GM12878 (cell line): ENCODE data around the gene CACNA1S. TPM values are rescaled to one million over a fixed set of nuclear protein-coding genes. Genes with fewer than 3 reads are reported as not detected.

Experiments used
- ATAC-seq: fragments of 200-7000 bp; cut with Tn5 transposase; 3 replicates; pipeline ENCODE4 v1.9.1; 2020; ENCODE audit warnings: mild to moderate bottlenecking, moderate library complexity
- BruUV-seq: library from RNA; stranded (reverse); fragments of 400-500 nt; replicated peaks from 2 replicates; lab custom pipeline; 2021; lab: Mats Ljungman, UMichigan
- CTCF ChIA-PET: fragments of 300-600 bp; sonication (Branson Sonifier 250); formaldehyde crosslinking; extraction: SDS; loops from one replicate; lab custom pipeline; 2021; ENCODE audit warnings: inconsistent platforms; lab: Yijun Ruan, JAX
- POLR2A ChIA-PET: fragments of 350-600 bp; formaldehyde crosslinking; extraction: SDS; loops from one replicate; lab custom pipeline; 2021; ENCODE audit warnings: inconsistent platforms; lab: Charles Lee
- RAD21 ChIA-PET: fragments of 300-600 bp; sonication (Branson Sonifier 250); formaldehyde crosslinking; loops from one replicate; lab custom pipeline; 2023; ENCODE audit warnings: antibody characterized with exemption; ENCODE audit not compliant: unreplicated experiment; lab: Charles Lee
- SMC1A ChIA-PET: fragments of 300-600 bp; sonication (Branson Sonifier 250); formaldehyde crosslinking; loops from one replicate; lab custom pipeline; 2023; ENCODE audit not compliant: unreplicated experiment, uncharacterized antibody; lab: Charles Lee
- DNase-seq: peaks from one replicate; pipeline ENCODE4 v3.0.0-alpha.2; 2011; ENCODE audit warnings: low read depth, low spot score
- FAIRE-seq: peaks from 3 replicates; lab custom pipeline; 2011; peaks lifted over from hg19 to GRCh38; lab: Jason Lieb, UNC
- H2AFZ ChIP-seq: 2 replicates; pipeline ENCODE4 v1.6.0; 2011; ENCODE audit warnings: low read depth, low read length, control low read depth; ENCODE audit not compliant: control insufficient read depth
- H3K27ac ChIP-seq: 2 replicates; pipeline ENCODE4 v1.5.1; 2011; ENCODE audit warnings: control low read depth; ENCODE audit not compliant: control insufficient read depth, insufficient read depth
- H3K27me3 ChIP-seq, 2 experiments: replicated peaks in 1 of 2; 2 replicates each; pipeline versions ENCODE4 v1.6.0 to v1.6.1; 2011; ENCODE audit warnings: low read length in 1 of 2; ENCODE audit not compliant: control insufficient read depth in 2 of 2, insufficient read depth in 2 of 2
- H3K36me3 ChIP-seq, 2 experiments: 2 replicates each; pipeline ENCODE4 v1.5.1; 2011; ENCODE audit warnings: low read length in 1 of 2; ENCODE audit not compliant: control insufficient read depth in 2 of 2, insufficient read depth in 2 of 2
- H3K4me1 ChIP-seq: 2 replicates; pipeline ENCODE4 v1.6.1; 2011; ENCODE audit warnings: mild to moderate bottlenecking, low read length, moderate library complexity, mixed read lengths; ENCODE audit not compliant: control insufficient read depth, insufficient read depth
- H3K4me2 ChIP-seq: 2 replicates; pipeline ENCODE4 v1.6.0; 2011; ENCODE audit warnings: control low read depth; ENCODE audit not compliant: control insufficient read depth, insufficient read depth
- H3K4me3 ChIP-seq: fragments of 200-600 bp; sonication (generic); 2 replicates; pipeline ENCODE4 v1.5.1; 2016
- H3K79me2 ChIP-seq: 2 replicates; pipeline ENCODE4 v1.6.0; 2011; ENCODE audit warnings: low read length; ENCODE audit not compliant: control insufficient read depth, insufficient read depth
- H3K9ac ChIP-seq: 2 replicates; pipeline ENCODE4 v1.8.0; 2011; ENCODE audit warnings: low read length, control low read depth, mixed read lengths; ENCODE audit not compliant: control insufficient read depth, insufficient read depth
- H3K9me3 ChIP-seq: replicated peaks from 3 replicates; pipeline ENCODE4 v1.5.1; 2011; ENCODE audit warnings: mild to moderate bottlenecking, low read length; ENCODE audit not compliant: control insufficient read depth, insufficient read depth
- H4K20me1 ChIP-seq: 2 replicates; pipeline ENCODE4 v1.6.0; 2011; ENCODE audit not compliant: control insufficient read depth, insufficient read depth
- BMI1 ChIP-seq: fragments of 450-650 bp; IDR thresholded peaks from 2 replicates; pipeline ENCODE4 v1.6.1; 2016; ENCODE audit warnings: mild to moderate bottlenecking, moderate library complexity, borderline replicate concordance
- JUNB ChIP-seq: IDR thresholded peaks from 2 replicates; pipeline ENCODE4 v1.6.1; 2016; ENCODE audit warnings: antibody characterized with exemption, mild to moderate bottlenecking
- MEF2B ChIP-seq: fragments of 450-650 bp; IDR thresholded peaks from 2 replicates; pipeline ENCODE4 v1.6.1; 2018; ENCODE audit warnings: mild to moderate bottlenecking, moderate library complexity; ENCODE audit not compliant: partially characterized antibody, poor library complexity, severe bottlenecking
- NR2F1 ChIP-seq: fragments of 450-650 bp; conservative IDR thresholded peaks from 2 replicates; pipeline ENCODE4 v1.6.1; 2017; ENCODE audit warnings: mild to moderate bottlenecking
- POLR2AphosphoS2 ChIP-seq: IDR thresholded peaks from 2 replicates; pipeline ENCODE4 v1.6.1; 2011; ENCODE audit warnings: low read depth, mild to moderate bottlenecking, low read length, improper control_type of control experiment, moderate library complexity
- RUNX3 ChIP-seq: IDR thresholded peaks from 2 replicates; pipeline ENCODE4 v1.6.1; 2012; ENCODE audit warnings: low read length, inconsistent platforms
- WGBS: methylation state at CpG from one replicate; pipeline ENCODE4 v1.1.6; 2016; ENCODE audit warnings: low lambda C conversion rate; ENCODE audit not compliant: insufficient replicate concordance, insufficient coverage; ENCODE audit errors: missing lambda C conversion rate; 5-methylcytosine and 5-hydroxymethylcytosine counted together
- in situ Hi-C: fragments of 300-500 bp; cut with MboI; formaldehyde crosslinking; loops from 9 replicates; pipeline ENCODE4 v1.14.3; 2018; ENCODE audit warnings: mixed read lengths
- intact Hi-C: fragments of 100-400 bp; cut with micrococcal nuclease; formaldehyde crosslinking; loops from one replicate; pipeline ENCODE4 v1.14.2; 2022; ENCODE audit not compliant: unreplicated experiment
- polyA plus RNA-seq, 11 experiments: library from polyadenylated mRNA; depleted of rRNA in 4 of 11; unstranded in 6 of 11; stranded (reverse) in 5 of 11; fragments of >200 nt; fragmentation: Nextera tagmentation in 4 of 11; fragmentation: Illumina TruSeq in 1 of 11; extraction: Ambion mirVana in 4 of 11; extraction: Trizol in 1 of 11; gene quantifications; 1 replicate in 1 of 11; 2 replicates in 10 of 11; pipeline versions ENCODE4 v1.2.1 to v1.2.3, GENCODE V29; 2011 to 2016; ENCODE audit warnings: inconsistent platforms in 2 of 11, missing spikeins in 2 of 11, low read depth in 1 of 11
- total RNA-seq, 4 experiments: library from RNA; depleted of rRNA in 3 of 4; stranded (reverse); fragments of >200 nt in 3 of 4; fragmentation: Illumina TruSeq in 1 of 4; extraction: Trizol in 1 of 4; gene quantifications; 2 replicates each; pipeline versions ENCODE4 v1.2.1 to v1.2.3, GENCODE V29; 2013 to 2021
- TF ChIP-seq, protein P1 (sequence below): fragments of 450-650 bp; IDR thresholded peaks from 2 replicates; pipeline ENCODE4 v1.6.1; 2016; ENCODE audit warnings: mild to moderate bottlenecking
- TF ChIP-seq, protein P2 (sequence below): IDR thresholded peaks from 2 replicates; pipeline ENCODE4 v1.6.1; 2011; ENCODE audit warnings: low read depth, mild to moderate bottlenecking, low read length, moderate library complexity, borderline replicate concordance; ENCODE audit errors: extremely low read depth
- TF ChIP-seq, protein P3 (sequence below): fragments of 150-350 bp; IDR thresholded peaks from 2 replicates; pipeline ENCODE4 v1.6.1; 2016; ENCODE audit warnings: low read depth, low read length
- TF ChIP-seq, protein P4 (sequence below): IDR thresholded peaks from 2 replicates; pipeline ENCODE4 v1.6.1; 2012; ENCODE audit warnings: low read depth, low read length, improper control_type of control experiment
- TF ChIP-seq, protein P5 (sequence below): IDR thresholded peaks from 2 replicates; pipeline ENCODE4 v1.6.1; 2012; ENCODE audit warnings: low read depth, low read length, improper control_type of control experiment
- TF ChIP-seq, protein P6 (sequence below): fragments of 450-650 bp; formaldehyde crosslinking; IDR thresholded peaks from 2 replicates; pipeline ENCODE4 v1.4.0; 2020; ENCODE audit warnings: mild to moderate bottlenecking, moderate library complexity

The CACNA1S gene
- total and polyA plus RNA-seq, 10 of the 15 experiments (the other 5 are each of a cell fraction or from before 2014, with no cell fraction given): under 0.01 to 0.04 (median 0.02) TPM; not detected in 6

DNA sequence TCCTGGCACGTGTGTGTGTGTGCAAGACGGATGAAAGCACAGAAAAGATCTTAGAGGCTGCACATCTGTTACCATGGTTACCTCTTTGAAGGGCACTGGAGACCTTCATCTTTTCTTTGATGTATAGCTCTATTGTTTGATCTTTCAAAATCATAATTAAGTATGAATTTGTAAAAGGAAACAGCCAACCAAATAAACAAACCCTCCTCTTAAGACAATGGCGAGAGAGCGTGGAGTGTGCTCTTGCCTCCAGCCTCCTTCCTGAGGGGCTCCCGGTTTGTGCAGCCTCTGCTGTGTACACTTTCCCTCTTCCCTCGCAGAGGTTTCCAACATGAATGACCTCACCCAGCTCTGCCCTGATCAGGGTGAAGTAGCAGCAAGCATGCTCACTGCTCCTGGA lies 27.9 kb downstream of the CACNA1S start:
- ChIA-PET POLR2A (interaction anchor here (0.7 kb wide), 1 partner anchor 49 kb away, joined by 4 read pairs; no protein-coding TSS in a partner anchor), CTCF (interaction anchor here (3.0 kb wide), 1 partner anchor 30 kb away, joined by 16 read pairs; no protein-coding TSS in a partner anchor), RAD21 (no interaction called here), SMC1A (interaction anchor here (0.8 kb wide), 1 partner anchor 684 kb away, joined by 3 read pairs; no protein-coding TSS in a partner anchor)
- Histone ChIP-seq H3K4me2 (no peak overlapping the region), H3K4me1 (no peaks in the 10 kb centered on the region), H3K4me3 (no peak overlapping the region), H3K9ac (no peak overlapping the region), H3K79me2 (no peaks in the 10 kb centered on the region), H3K27ac (no peak overlapping the region), H3K9me3 (no peaks in the 10 kb centered on the region), H3K27me3 (peaks cover 0 to 2% of the 10 kb centered on the region in 2 experiments; a peak in 2 of 4 replicates), H3K36me3 (no peaks in the 10 kb centered on the region), H2AFZ (no peak overlapping the region), H4K20me1 (no peaks in the 10 kb centered on the region)
- TF ChIP-seq, protein P1, sequence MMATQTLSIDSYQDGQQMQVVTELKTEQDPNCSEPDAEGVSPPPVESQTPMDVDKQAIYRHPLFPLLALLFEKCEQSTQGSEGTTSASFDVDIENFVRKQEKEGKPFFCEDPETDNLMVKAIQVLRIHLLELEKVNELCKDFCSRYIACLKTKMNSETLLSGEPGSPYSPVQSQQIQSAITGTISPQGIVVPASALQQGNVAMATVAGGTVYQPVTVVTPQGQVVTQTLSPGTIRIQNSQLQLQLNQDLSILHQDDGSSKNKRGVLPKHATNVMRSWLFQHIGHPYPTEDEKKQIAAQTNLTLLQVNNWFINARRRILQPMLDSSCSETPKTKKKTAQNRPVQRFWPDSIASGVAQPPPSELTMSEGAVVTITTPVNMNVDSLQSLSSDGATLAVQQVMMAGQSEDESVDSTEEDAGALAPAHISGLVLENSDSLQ: peak; percentile 54
- TF ChIP-seq MEF2B (no peak), JUNB (no peak), BMI1 (peak; percentile 68; the same call in 1 of the 2 replicates), NR2F1 (no peak), POLR2AphosphoS2 (no peak), RUNX3 (no peak)
- TF ChIP-seq, protein P2, sequence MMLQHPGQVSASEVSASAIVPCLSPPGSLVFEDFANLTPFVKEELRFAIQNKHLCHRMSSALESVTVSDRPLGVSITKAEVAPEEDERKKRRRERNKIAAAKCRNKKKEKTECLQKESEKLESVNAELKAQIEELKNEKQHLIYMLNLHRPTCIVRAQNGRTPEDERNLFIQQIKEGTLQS: no peak
- TF ChIP-seq, protein P3, sequence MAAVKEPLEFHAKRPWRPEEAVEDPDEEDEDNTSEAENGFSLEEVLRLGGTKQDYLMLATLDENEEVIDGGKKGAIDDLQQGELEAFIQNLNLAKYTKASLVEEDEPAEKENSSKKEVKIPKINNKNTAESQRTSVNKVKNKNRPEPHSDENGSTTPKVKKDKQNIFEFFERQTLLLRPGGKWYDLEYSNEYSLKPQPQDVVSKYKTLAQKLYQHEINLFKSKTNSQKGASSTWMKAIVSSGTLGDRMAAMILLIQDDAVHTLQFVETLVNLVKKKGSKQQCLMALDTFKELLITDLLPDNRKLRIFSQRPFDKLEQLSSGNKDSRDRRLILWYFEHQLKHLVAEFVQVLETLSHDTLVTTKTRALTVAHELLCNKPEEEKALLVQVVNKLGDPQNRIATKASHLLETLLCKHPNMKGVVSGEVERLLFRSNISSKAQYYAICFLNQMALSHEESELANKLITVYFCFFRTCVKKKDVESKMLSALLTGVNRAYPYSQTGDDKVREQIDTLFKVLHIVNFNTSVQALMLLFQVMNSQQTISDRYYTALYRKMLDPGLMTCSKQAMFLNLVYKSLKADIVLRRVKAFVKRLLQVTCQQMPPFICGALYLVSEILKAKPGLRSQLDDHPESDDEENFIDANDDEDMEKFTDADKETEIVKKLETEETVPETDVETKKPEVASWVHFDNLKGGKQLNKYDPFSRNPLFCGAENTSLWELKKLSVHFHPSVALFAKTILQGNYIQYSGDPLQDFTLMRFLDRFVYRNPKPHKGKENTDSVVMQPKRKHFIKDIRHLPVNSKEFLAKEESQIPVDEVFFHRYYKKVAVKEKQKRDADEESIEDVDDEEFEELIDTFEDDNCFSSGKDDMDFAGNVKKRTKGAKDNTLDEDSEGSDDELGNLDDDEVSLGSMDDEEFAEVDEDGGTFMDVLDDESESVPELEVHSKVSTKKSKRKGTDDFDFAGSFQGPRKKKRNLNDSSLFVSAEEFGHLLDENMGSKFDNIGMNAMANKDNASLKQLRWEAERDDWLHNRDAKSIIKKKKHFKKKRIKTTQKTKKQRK: no peak
- TF ChIP-seq, protein P4, sequence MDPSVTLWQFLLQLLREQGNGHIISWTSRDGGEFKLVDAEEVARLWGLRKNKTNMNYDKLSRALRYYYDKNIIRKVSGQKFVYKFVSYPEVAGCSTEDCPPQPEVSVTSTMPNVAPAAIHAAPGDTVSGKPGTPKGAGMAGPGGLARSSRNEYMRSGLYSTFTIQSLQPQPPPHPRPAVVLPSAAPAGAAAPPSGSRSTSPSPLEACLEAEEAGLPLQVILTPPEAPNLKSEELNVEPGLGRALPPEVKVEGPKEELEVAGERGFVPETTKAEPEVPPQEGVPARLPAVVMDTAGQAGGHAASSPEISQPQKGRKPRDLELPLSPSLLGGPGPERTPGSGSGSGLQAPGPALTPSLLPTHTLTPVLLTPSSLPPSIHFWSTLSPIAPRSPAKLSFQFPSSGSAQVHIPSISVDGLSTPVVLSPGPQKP: no peak
- TF ChIP-seq, protein P5, sequence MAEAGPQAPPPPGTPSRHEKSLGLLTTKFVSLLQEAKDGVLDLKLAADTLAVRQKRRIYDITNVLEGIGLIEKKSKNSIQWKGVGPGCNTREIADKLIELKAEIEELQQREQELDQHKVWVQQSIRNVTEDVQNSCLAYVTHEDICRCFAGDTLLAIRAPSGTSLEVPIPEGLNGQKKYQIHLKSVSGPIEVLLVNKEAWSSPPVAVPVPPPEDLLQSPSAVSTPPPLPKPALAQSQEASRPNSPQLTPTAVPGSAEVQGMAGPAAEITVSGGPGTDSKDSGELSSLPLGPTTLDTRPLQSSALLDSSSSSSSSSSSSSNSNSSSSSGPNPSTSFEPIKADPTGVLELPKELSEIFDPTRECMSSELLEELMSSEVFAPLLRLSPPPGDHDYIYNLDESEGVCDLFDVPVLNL: no peak
- TF ChIP-seq, protein P6, sequence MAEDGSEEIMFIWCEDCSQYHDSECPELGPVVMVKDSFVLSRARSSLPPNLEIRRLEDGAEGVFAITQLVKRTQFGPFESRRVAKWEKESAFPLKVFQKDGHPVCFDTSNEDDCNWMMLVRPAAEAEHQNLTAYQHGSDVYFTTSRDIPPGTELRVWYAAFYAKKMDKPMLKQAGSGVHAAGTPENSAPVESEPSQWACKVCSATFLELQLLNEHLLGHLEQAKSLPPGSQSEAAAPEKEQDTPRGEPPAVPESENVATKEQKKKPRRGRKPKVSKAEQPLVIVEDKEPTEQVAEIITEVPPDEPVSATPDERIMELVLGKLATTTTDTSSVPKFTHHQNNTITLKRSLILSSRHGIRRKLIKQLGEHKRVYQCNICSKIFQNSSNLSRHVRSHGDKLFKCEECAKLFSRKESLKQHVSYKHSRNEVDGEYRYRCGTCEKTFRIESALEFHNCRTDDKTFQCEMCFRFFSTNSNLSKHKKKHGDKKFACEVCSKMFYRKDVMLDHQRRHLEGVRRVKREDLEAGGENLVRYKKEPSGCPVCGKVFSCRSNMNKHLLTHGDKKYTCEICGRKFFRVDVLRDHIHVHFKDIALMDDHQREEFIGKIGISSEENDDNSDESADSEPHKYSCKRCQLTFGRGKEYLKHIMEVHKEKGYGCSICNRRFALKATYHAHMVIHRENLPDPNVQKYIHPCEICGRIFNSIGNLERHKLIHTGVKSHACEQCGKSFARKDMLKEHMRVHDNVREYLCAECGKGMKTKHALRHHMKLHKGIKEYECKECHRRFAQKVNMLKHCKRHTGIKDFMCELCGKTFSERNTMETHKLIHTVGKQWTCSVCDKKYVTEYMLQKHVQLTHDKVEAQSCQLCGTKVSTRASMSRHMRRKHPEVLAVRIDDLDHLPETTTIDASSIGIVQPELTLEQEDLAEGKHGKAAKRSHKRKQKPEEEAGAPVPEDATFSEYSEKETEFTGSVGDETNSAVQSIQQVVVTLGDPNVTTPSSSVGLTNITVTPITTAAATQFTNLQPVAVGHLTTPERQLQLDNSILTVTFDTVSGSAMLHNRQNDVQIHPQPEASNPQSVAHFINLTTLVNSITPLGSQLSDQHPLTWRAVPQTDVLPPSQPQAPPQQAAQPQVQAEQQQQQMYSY (CRISPR knock-in tag): no peak
- no TSS peak for BruUV-seq
- no peak for DNase-seq
- 26% methylated on average over 6 of the region's 6 CpGs for WGBS
- in situ Hi-C loops: no loop called here
- intact Hi-C loops: loop anchor here (10.0 kb wide), 2 partner anchors 141 to 281 kb away; no protein-coding TSS in a partner anchor
- no peak for ATAC-seq
- no peak for FAIRE-seq
